Mesodermal cell (in vitro differentiated cells): Measurements from ENCODE around the gene ZC3H4.

Experiments
- H3K27ac ChIP-seq: 2 replicates; pipeline ENCODE4 v1.7.0; 2013; ENCODE audit warnings: mild to moderate bottlenecking, low read depth, low read length, moderate library complexity; ENCODE audit not compliant: severe bottlenecking
- H3K36me3 ChIP-seq: 2 replicates; pipeline ENCODE4 v1.7.1; 2013; ENCODE audit warnings: mild to moderate bottlenecking, low read length, moderate library complexity; ENCODE audit not compliant: control insufficient read depth, insufficient read depth
- H3K4me1 ChIP-seq: one replicate; pipeline ENCODE4 v1.7.1; 2013; ENCODE audit warnings: mild to moderate bottlenecking, low read length; ENCODE audit not compliant: insufficient read depth, control insufficient read depth, poor library complexity, severe bottlenecking
- H3K4me3 ChIP-seq: 2 replicates; pipeline ENCODE4 v1.7.0; 2013; ENCODE audit warnings: low read length, control low read depth, mild to moderate bottlenecking; ENCODE audit not compliant: insufficient read depth, poor library complexity, severe bottlenecking; ENCODE audit errors: extremely low read depth
- H3K9me3 ChIP-seq: 2 replicates; pipeline ENCODE4 v1.7.1; 2013; ENCODE audit warnings: mild to moderate bottlenecking, low read length, moderate library complexity; ENCODE audit not compliant: control insufficient read depth
- whole genome bisulfite sequencing, 2 experiments: methylation state at CpG; one replicate each; pipeline ENCODE4 v1.1.5; 2013; ENCODE audit warnings: missing lambda C conversion rate in 2 of 2; ENCODE audit not compliant: insufficient coverage in 2 of 2; 5-methylcytosine and 5-hydroxymethylcytosine counted together

The ZC3H4 gene

GRCh38 chr19:47020132-47020805 lies 93.3 kb downstream of the ZC3H4 start:
- Histone ChIP-seq H3K4me1 (peaks cover 6% of the 10 kb centered on the region), H3K4me3 (peak overlapping the region; percentile 49), H3K27ac (no peak overlapping the region), H3K36me3 (no peaks in the 10 kb centered on the region), H3K9me3 (no peaks in the 10 kb centered on the region)
- 1 to 3% methylated on average over 42 to 46 of the region's 62 CpGs for WGBS, 2 experiments

DNA sequence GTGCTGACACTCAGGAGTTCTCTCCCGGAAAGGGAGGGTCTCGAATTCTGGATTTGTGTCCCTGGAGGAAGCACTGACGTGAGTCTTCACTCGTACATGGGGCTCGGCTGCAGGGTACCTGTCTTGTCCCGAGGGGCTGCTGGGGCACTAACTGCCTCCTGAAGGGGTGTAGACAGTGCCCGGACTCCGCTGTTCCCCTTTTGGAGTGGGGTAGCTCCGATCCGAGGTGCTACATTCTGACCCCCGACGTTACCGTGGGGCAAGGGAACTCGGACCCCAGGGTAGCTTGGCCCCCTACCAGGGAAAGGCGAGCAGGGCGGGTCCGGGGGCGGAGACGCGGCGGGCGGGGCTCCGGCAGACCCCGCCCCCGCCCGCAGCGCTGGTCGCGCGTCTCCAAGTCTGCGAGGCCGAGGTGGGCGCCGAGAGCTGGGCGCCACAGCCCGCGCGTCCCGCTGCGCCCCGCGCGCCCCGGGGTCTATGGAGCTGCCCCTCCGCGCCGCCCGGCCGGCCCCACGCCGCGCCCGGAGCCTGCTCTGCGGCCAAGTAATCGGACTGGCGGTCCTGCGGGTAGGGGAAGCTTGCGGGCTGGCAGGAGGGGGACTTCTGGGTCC lies 94.0 kb downstream of the ZC3H4 start, which contains the start of gene NPAS1:
NPAS1 (plus strand) TSS at position 407 of the 611 bp plus-strand sequence. CDS start 1,211 bp downstream, outside the sequence.
- H3K36me3 ChIP-seq, result no peaks in the 10 kb centered on the region
- peaks cover 6% of the 10 kb centered on the region for H3K4me1 ChIP-seq
- 5 to 7% methylated on average over 28 to 35 of the region's 58 CpGs for WGBS, 2 experiments
- no peak within 1 kb of the TSS for H3K27ac ChIP-seq
- peak within 1 kb of the TSS; percentile 49 for H3K4me3 ChIP-seq
- no peaks in the 10 kb centered on the region for H3K9me3 ChIP-seq

- no peaks in the 10 kb centered on the region for H3K9me3 ChIP-seq
- no peak overlapping the region for H3K4me3 ChIP-seq
- WGBS, 2 experiments, result 62 to 83% methylated on average over 4 to 13 of the region's 13 CpGs
- peaks cover 6% of the 10 kb centered on the region for H3K4me1 ChIP-seq
- H3K27ac ChIP-seq, result no peak overlapping the region
- no peaks in the 10 kb centered on the region for H3K36me3 ChIP-seq
Measured at GRCh38 chr19:47018923-47019322, 94.7 kb downstream of the ZC3H4 start.
